IPS DF 4.7 (cell line): Measurements from ENCODE around the gene BDP1.
"Not testable (repeated sequence)": the region's sequence is repeated elsewhere in the genome, so short reads cannot be mapped to it uniquely, and the experiment has no call there.

Source experiments
- DNase-seq: peaks from one replicate; pipeline ENCODE4 v3.0.0-alpha.2; 2013; ENCODE audit warnings: low spot score; ENCODE audit errors: extremely low read depth

The BDP1 gene

GRCh38 chr5:71457106-71457505, 1.7 kb downstream of the BDP1 start:
- DNase-seq: no peak

GRCh38 chr5:71460693-71461092, 5.2 kb downstream of the BDP1 start:
- no peak for DNase-seq

GRCh38 chr5:71461360-71461759, 5.9 kb downstream of the BDP1 start:
- DNase-seq: no peak

- DNase-seq: no peak
These were observed 15.7 kb downstream of the BDP1 start for GRCh38 chr5:71471193-71471592.

GRCh38 chr5:71475788-71476384, 20.4 kb downstream of the BDP1 start:
- DNase-seq: no peak

- no peak for DNase-seq
These were observed 26.0 kb downstream of the BDP1 start for GRCh38 chr5:71481441-71481840.

- no peak for DNase-seq
These were observed 26.7 kb downstream of the BDP1 start for GRCh38 chr5:71482132-71482531.

GRCh38 chr5:71483355-71483754, 27.9 kb downstream of the BDP1 start:
- no peak for DNase-seq

GRCh38 chr5:71492817-71493615, 37.6 kb downstream of the BDP1 start:
- DNase-seq: no peak

- not testable (repeated sequence) for DNase-seq
These were observed 38.8 kb downstream of the BDP1 start for GRCh38 chr5:71494202-71494601.

GRCh38 chr5:71498756-71499155, 43.3 kb downstream of the BDP1 start:
- not testable (repeated sequence) for DNase-seq

- no peak for DNase-seq
These were observed 48.1 kb downstream of the BDP1 start for GRCh38 chr5:71503536-71503935.

GRCh38 chr5:71522151-71522550, 66.7 kb downstream of the BDP1 start:
- DNase-seq: no peak

- DNase-seq: not testable (repeated sequence)
These were observed 70.2 kb downstream of the BDP1 start for GRCh38 chr5:71525611-71526010.

GRCh38 chr5:71528206-71528605, 72.8 kb downstream of the BDP1 start:
- no peak for DNase-seq

- DNase-seq: no peak
These were observed 74.2 kb downstream of the BDP1 start for GRCh38 chr5:71529682-71530081.

- no peak for DNase-seq
These were observed 77.7 kb downstream of the BDP1 start for GRCh38 chr5:71533142-71533541.

- no peak for DNase-seq
These were observed 78.2 kb downstream of the BDP1 start for GRCh38 chr5:71533615-71534014.

- DNase-seq: no peak
These were observed 82.2 kb downstream of the BDP1 start for GRCh38 chr5:71537687-71538086.

GRCh38 chr5:71550885-71551284, 95.4 kb downstream of the BDP1 start:
- not testable (repeated sequence) for DNase-seq

GRCh38 chr5:71551582-71551981, 96.1 kb downstream of the BDP1 start:
- not testable (repeated sequence) for DNase-seq

- not testable (repeated sequence) for DNase-seq
These were observed 96.7 kb downstream of the BDP1 start for GRCh38 chr5:71552026-71552749.
